AG04450 (cell line): ENCODE results near the gene FGF21. TPM values are rescaled to one million over a fixed set of nuclear protein-coding genes. Genes with fewer than 3 reads are reported as not detected.

Experiments used
- CTCF ChIA-PET: fragments of 300-600, 350-600 bp; formaldehyde crosslinking; extraction: SDS; loops from one replicate; lab custom pipeline; 2022; ENCODE audit warnings: antibody characterized with exemption, inconsistent platforms; lab: Charles Lee
- POLR2A ChIA-PET: fragments of 350-600 bp; formaldehyde crosslinking; extraction: SDS; loops from one replicate; lab custom pipeline; 2021; ENCODE audit warnings: antibody characterized with exemption, inconsistent platforms; lab: Yijun Ruan, JAX
- DNase-seq: peaks from one replicate; pipeline ENCODE4 v3.0.0-alpha.2; 2011; ENCODE audit warnings: low read depth, low spot score
- H3K27ac ChIP-seq: one replicate; pipeline ENCODE4 v1.5.1; 2012; ENCODE audit warnings: low read depth, low read length, control low read depth
- H3K27me3 ChIP-seq: one replicate; pipeline ENCODE4 v1.6.0; 2012; ENCODE audit warnings: low read length; ENCODE audit not compliant: control insufficient read depth, insufficient read depth
- H3K4me3 ChIP-seq: 2 replicates; pipeline ENCODE4 v1.5.1; 2011; ENCODE audit warnings: mild to moderate bottlenecking, low read depth, low read length, control low read depth
- H3K9me3 ChIP-seq: 2 replicates; pipeline ENCODE4 v1.5.1; 2012; ENCODE audit warnings: low read length; ENCODE audit not compliant: control insufficient read depth, insufficient read depth
- polyA plus RNA-seq: library from polyadenylated mRNA; depleted of rRNA; stranded (reverse); fragments of >200 nt; gene quantifications from 2 replicates; pipeline ENCODE4 v1.2.3, GENCODE V29; 2011
- TF ChIP-seq, protein P1 (sequence below): IDR thresholded peaks from 2 replicates; pipeline ENCODE4 v1.5.1; 2011; ENCODE audit warnings: low read depth, low read length, control low read depth, inconsistent platforms

FGF21 gene
- polyA plus RNA-seq, 1 experiment, result not detected

DNA sequence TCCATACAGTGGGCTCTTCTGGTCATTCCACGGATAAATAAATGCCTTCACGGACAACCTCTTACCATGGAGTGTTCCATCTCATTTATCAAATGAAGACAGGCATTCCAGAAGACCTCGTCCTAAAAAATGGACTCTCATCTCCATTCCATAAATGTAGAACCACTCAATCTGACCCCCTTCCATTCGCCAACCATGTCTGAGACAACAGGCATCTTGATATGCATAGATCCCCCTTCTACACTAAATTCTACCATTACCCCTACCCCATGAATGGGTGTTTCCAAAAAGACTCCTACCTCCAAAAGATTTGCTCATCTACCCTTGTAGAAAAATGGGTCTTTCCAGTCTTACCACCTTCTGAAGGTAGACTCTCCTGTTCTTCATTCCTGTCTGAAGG is 23.9 kb upstream of the FGF21 start:
- DNase-seq, result no peak
- peaks cover 14% of the 10 kb centered on the region for H3K9me3 ChIP-seq
- ChIA-PET POLR2A (no interaction called here), CTCF (no interaction called here)
- H3K27ac ChIP-seq, result no peak overlapping the region
- TF ChIP-seq, protein P1, sequence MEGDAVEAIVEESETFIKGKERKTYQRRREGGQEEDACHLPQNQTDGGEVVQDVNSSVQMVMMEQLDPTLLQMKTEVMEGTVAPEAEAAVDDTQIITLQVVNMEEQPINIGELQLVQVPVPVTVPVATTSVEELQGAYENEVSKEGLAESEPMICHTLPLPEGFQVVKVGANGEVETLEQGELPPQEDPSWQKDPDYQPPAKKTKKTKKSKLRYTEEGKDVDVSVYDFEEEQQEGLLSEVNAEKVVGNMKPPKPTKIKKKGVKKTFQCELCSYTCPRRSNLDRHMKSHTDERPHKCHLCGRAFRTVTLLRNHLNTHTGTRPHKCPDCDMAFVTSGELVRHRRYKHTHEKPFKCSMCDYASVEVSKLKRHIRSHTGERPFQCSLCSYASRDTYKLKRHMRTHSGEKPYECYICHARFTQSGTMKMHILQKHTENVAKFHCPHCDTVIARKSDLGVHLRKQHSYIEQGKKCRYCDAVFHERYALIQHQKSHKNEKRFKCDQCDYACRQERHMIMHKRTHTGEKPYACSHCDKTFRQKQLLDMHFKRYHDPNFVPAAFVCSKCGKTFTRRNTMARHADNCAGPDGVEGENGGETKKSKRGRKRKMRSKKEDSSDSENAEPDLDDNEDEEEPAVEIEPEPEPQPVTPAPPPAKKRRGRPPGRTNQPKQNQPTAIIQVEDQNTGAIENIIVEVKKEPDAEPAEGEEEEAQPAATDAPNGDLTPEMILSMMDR, result no peak
- H3K27me3 ChIP-seq, result peaks cover 17% of the 10 kb centered on the region
- H3K4me3 ChIP-seq, result no peak overlapping the region

DNA sequence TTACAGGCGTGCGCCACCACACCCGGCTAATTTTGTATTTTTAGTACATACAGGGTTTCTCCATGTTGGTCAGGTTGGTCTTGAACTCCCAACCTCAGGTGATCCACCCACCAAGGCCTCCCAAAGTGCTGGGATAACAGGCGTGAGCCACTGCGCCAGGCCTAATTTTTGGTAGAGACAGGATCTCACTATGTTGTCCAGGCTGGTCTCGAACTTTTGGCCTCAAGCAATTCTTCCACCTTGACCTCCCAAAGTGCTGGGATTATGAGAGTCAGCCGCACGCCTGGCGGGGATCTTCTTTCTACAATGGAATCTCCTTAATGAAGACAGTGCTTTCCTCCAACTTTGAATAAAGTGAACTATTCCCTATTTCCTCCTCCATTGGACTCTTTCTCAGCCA is 20.7 kb upstream of the FGF21 start:
- no peak overlapping the region for H3K27ac ChIP-seq
- DNase-seq, result no peak
- TF ChIP-seq, protein P1, result no peak
- H3K4me3 ChIP-seq, result no peak overlapping the region
- peaks cover 9% of the 10 kb centered on the region for H3K9me3 ChIP-seq
- CTCF ChIA-PET, result interaction anchor here (0.7 kb wide), 1 partner anchor 59 kb away, joined by 4 read pairs; no protein-coding TSS in a partner anchor
- peaks cover 17% of the 10 kb centered on the region for H3K27me3 ChIP-seq
- POLR2A ChIA-PET, result no interaction called here

DNA sequence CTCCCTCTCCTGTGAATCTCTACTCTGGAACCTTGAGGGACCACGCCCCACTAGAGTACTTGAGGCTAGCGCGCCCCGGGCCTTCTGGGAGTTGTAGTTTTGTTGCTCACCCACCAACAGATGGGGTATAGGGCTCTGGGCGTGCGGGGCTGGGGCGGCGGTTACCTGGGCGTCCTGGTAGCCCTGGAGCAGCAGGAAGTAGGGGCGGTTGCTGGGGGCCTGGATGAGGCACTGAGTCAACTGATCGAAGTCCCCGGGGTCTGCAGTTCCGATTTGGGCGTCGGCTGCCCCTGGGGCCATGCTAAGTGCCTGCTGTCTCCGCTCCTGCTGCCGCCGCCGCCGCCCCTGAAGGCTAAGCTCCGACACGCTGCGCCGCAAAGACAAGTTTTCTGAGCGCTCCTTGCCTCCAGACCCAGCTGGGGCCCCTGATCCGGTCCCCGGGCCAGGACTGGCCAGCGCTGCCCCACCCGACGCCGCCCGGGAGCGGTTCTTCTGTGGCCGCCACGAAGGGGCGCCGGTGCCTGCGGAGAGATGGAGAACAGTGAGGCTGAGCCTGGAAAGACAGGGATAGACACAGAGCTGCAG is 20.2 kb upstream of the FGF21 start:
- Histone ChIP-seq H3K9me3 (peaks cover 9% of the 10 kb centered on the region), H3K4me3 (no peak overlapping the region), H3K27ac (no peak overlapping the region), H3K27me3 (peaks cover 22% of the 10 kb centered on the region)
- TF ChIP-seq, protein P1, result no peak
- ChIA-PET CTCF (interaction anchor here (0.7 kb wide), 1 partner anchor 59 kb away, joined by 4 read pairs; no protein-coding TSS in a partner anchor), POLR2A (no interaction called here)
- no peak for DNase-seq

DNA sequence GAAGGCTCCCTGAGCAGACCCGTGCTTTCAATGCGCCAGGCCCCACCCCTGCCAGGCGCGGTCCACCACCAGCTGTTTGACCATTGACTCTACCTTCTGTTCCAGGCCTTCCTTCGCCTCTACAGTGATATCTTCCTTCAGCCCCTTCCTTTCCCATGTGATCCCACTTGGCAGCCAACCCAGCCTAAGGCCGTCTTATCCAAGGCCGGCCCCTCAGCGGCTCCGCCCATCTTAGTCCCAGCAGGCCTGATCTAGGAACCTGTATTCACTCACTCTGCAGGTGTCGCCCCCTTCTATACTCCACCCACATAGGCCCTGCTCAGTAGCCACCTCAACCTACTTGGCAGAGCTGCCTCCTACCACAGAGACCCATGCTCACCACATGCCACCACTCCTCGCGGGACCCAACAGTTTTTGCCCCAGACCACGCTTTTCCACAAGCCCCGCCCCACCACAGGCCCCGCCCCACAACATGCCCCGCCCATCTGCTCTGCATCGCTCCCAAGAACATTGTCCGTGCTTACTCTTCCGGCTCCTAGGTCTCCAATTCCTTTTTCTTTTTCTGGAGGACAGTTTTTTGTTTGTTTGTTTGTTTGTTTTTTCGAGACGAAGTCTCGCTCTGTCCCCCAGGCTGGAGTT is 17.8 kb upstream of the FGF21 start:
- no peak for DNase-seq
- TF ChIP-seq, protein P1, result no peak
- Histone ChIP-seq H3K4me3 (no peak overlapping the region), H3K9me3 (peaks cover 12% of the 10 kb centered on the region), H3K27me3 (peaks cover 17% of the 10 kb centered on the region), H3K27ac (no peak overlapping the region)
- ChIA-PET CTCF (interaction anchor here (0.6 kb wide), 1 partner anchor 158 kb away, joined by 3 read pairs; no protein-coding TSS in a partner anchor), POLR2A (no interaction called here)
